Measurements from ENCODE around the gene GLIPR2.

DNA sequence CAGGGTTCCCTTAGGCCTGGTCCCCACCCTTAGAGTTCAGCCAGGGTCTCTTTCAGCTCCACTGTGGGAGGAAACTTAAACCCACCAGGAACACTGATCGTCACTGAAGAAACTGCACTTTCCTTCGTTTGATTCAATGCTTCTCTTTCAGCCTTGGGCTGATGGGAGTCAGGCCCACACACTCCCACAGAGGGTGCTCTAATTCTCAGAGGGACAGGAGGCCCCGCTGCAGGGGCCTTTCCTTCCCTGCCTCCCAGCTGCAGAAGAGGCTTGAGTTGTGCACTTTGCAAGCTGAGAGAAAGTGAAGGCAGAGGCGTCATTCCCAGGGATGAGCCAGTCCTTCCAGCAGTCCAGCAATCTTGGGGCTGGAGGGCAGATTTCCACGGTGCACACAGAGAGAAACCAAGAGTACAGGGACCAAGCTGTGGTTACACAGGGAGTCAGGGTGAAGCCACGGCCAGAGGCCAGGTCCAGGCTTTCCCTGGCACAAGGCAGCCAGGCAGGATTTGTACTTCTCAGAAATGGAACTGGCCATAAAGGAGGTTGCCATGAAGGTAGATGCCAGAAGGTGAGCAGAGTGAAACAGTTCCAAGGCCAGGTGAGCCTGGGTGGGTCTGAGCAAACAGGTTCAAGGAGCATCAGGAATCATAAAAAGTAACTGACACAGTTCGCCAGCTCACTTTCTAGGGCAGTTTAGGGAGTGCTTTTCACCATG is 10.4 kb upstream of the GLIPR2 start:
- TF ChIP-seq POLR2A (IDR thresholded peaks at IDR 0.05) (no peak), CTCF (IDR thresholded peaks at IDR 0.05) (no peak), POLR2AphosphoS5 (IDR thresholded peaks at IDR 0.05) (no peak), EP300 (IDR thresholded peaks at IDR 0.05) (no peak)
